Skeletal muscle tissue (tissue), 4 donors: Measurements from ENCODE around the gene ANXA6. TPM values are rescaled to one million over a fixed set of nuclear protein-coding genes. Genes with fewer than 3 reads are reported as not detected.

Experiments
- H3K27ac ChIP-seq: one replicate; pipeline ENCODE4 v1.7.0; 2013; ENCODE audit warnings: mild to moderate bottlenecking, low read depth, low read length, inconsistent platforms
- H3K27me3 ChIP-seq, 3 donors: one replicate each; pipeline ENCODE4 v1.7.0; 2013; ENCODE audit warnings: low read length in 3 of 3; ENCODE audit not compliant: control insufficient read depth in 3 of 3, insufficient read depth in 3 of 3
- H3K36me3 ChIP-seq, 3 donors: one replicate each; pipeline ENCODE4 v1.7.0; 2013; ENCODE audit warnings: low read length in 3 of 3; ENCODE audit not compliant: control insufficient read depth in 3 of 3, insufficient read depth in 3 of 3
- H3K4me1 ChIP-seq, 3 donors: one replicate each; pipeline ENCODE4 v1.7.0; 2013; ENCODE audit warnings: low read length in 3 of 3, mild to moderate bottlenecking in 3 of 3; ENCODE audit not compliant: control insufficient read depth in 3 of 3, insufficient read depth in 3 of 3
- H3K4me3 ChIP-seq, 3 donors: one replicate each; pipeline ENCODE4 v1.7.0; 2013; ENCODE audit warnings: low read length in 3 of 3
- H3K9ac ChIP-seq, 3 donors: one replicate each; pipeline ENCODE4 v1.7.0; 2013; ENCODE audit warnings: low read length in 3 of 3, mild to moderate bottlenecking in 3 of 3, moderate library complexity in 2 of 3, low read depth in 1 of 3
- H3K9me3 ChIP-seq, 3 donors: one replicate each; pipeline ENCODE4 v1.7.0; 2013; ENCODE audit warnings: low read length in 3 of 3; ENCODE audit not compliant: control insufficient read depth in 3 of 3
- total RNA-seq: library from RNA; depleted of rRNA; stranded (reverse); fragments of >200 nt; gene quantifications from one replicate; pipeline ENCODE4 v1.2.3, GENCODE V29; 2014
- donor health status: Osteomylitis.

ANXA6 gene
- total RNA-seq, 1 donor from 2014 or later, result 361 TPM

GRCh38 chr5:151098768-151099121, 58.8 kb downstream of the ANXA6 start:
- H3K27ac ChIP-seq, result no peak overlapping the region
- peaks cover 46 to 64% (median 54%) of the 10 kb centered on the region in 3 donors for H3K4me1 ChIP-seq
- H3K27me3 ChIP-seq, result no peaks in the 10 kb centered on the region
- no peak overlapping the region for H3K9ac ChIP-seq
- peaks cover 14 to 23% (median 17%) of the 10 kb centered on the region in 3 donors for H3K36me3 ChIP-seq
- H3K9me3 ChIP-seq, result no peaks in the 10 kb centered on the region
- no peak overlapping the region for H3K4me3 ChIP-seq

DNA sequence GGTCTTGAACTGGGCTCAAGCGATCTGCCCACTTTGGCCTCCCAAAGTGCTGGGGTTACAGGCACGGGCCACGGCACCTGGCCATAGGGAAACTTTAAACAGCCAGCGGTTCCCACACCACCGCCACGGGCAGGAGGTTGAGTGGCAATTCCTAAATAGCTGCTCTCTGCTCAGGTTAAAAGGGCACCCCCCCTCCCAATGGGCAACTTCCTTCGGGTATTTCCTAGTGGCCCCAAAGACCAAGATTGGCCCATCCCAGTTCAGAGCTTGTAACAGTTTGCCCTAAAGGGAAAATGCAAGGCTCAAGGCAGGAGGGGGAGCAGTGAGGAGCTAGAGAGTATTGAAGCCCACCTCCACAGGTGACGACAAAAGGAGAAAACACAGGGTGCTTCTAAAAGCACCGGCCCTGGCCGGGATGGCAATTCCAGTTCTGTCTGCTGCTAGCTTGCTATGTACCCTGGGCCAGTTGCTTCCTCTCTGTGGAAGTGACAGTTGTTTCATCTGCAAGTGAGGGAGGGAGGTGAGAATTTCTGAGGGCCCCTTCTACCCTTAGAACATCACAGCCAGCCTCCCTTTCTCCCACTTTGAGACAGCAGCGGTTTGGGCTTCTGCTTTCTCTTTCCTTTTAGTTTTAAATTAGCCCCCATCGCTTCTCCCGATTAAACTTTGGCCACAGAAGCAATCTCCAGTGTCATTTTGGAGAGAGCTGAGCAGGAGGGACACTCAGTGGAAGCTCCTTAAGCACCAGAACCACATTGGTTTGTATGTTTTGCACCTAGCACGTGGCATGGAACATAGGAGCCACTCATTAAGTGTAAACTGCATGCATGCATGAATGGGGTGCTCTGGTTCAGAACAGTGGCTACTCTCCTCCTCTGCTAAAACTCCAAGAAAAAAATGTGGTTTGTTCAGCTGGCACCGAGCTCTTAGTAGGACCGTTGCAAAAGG, 59.5 kb downstream of the ANXA6 start:
- H3K9me3 ChIP-seq, result no peaks in the 10 kb centered on the region
- peaks cover 49 to 70% (median 59%) of the 10 kb centered on the region in 3 donors for H3K4me1 ChIP-seq
- H3K9ac ChIP-seq, result no peak overlapping the region
- H3K36me3 ChIP-seq, result peaks cover 11 to 20% (median 12%) of the 10 kb centered on the region in 3 donors
- no peak overlapping the region for H3K27ac ChIP-seq
- no peak overlapping the region for H3K4me3 ChIP-seq
- H3K27me3 ChIP-seq, result no peaks in the 10 kb centered on the region

- Histone ChIP-seq H3K36me3 (peaks cover 11 to 12% (median 12%) of the 10 kb centered on the region in 3 donors), H3K9ac (no peak overlapping the region), H3K27me3 (no peaks in the 10 kb centered on the region), H3K27ac (no peak overlapping the region), H3K4me3 (no peak overlapping the region), H3K9me3 (no peaks in the 10 kb centered on the region), H3K4me1 (peaks cover 49 to 77% (median 59%) of the 10 kb centered on the region in 3 donors)
These were observed 60.5 kb downstream of the ANXA6 start for GRCh38 chr5:151097061-151097460.

- H3K27me3 ChIP-seq, result no peaks in the 10 kb centered on the region
- peaks cover 2 to 3% (median 3%) of the 10 kb centered on the region in 3 donors for H3K36me3 ChIP-seq
- peaks cover 41 to 66% (median 49%) of the 10 kb centered on the region in 3 donors for H3K4me1 ChIP-seq
- no peaks in the 10 kb centered on the region for H3K9me3 ChIP-seq
- no peak overlapping the region for H3K9ac ChIP-seq
- peak overlapping the region; percentile 6 for H3K27ac ChIP-seq
- H3K4me3 ChIP-seq, result no peak overlapping the region
These were observed 61.6 kb downstream of the ANXA6 start for GRCh38 chr5:151096001-151096373.

DNA sequence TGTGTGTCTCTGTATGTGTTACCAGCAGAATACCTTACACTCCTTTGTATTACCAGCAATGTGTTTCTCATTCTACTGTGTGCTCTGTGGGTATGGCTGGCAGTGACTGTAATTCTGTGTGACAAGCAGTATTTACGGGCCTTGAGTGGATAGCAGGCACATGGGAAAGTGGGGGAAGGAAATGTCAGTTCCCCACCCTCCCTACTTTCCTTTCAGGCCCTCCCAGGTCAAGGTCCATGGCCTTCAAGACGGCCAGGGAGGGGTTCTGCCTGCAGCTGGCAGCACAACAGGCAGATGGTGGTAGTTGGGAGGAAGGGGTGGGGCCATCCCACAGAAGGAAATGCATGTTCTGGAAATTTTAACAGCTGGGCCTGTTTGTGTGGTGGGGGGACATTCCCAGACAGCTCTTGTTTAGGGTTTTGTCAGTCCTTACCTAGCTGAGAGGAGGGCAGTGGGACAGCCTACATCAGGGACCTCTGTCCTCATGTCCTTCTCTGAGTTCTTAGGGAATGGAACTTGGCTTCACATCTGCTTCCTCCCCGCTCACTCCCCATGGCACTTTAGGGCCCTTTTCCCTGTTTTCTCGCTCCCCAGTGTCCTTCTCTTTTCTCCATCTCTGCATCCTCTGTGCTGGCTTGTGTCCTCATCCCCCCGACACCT, 62.1 kb downstream of the ANXA6 start:
- Histone ChIP-seq H3K36me3 (peaks cover 0 to 3% (median 1%) of the 10 kb centered on the region in 3 donors), H3K4me1 (peaks cover 36 to 61% (median 44%) of the 10 kb centered on the region in 3 donors), H3K27me3 (no peaks in the 10 kb centered on the region), H3K9ac (peak overlapping the region in 1 of 3 donors; percentile 33), H3K27ac (peak overlapping the region; percentile 6), H3K9me3 (no peaks in the 10 kb centered on the region), H3K4me3 (no peak overlapping the region)

- Histone ChIP-seq H3K27me3 (no peaks in the 10 kb centered on the region), H3K9ac (peak overlapping the region in 2 of 3 donors; percentile 24 to 33), H3K9me3 (no peaks in the 10 kb centered on the region), H3K4me1 (peaks cover 31 to 55% (median 39%) of the 10 kb centered on the region in 3 donors), H3K36me3 (peaks cover 0 to 3% (median 0%) of the 10 kb centered on the region in 3 donors), H3K27ac (peak overlapping the region; percentile 33), H3K4me3 (peak overlapping the region in 1 of 3 donors; percentile 34)
These were observed 62.7 kb downstream of the ANXA6 start for GRCh38 chr5:151094852-151095245.

- peaks cover 0 to 3% (median 0%) of the 10 kb centered on the region in 3 donors for H3K36me3 ChIP-seq
- peak overlapping the region in 1 of 3 donors; percentile 24 for H3K9ac ChIP-seq
- peak overlapping the region; percentile 33 for H3K27ac ChIP-seq
- no peak overlapping the region for H3K4me3 ChIP-seq
- H3K27me3 ChIP-seq, result no peaks in the 10 kb centered on the region
- H3K4me1 ChIP-seq, result peaks cover 31 to 49% (median 35%) of the 10 kb centered on the region in 3 donors
- no peaks in the 10 kb centered on the region for H3K9me3 ChIP-seq
These were observed 63.3 kb downstream of the ANXA6 start for GRCh38 chr5:151094030-151094851.

- Histone ChIP-seq H3K9me3 (no peaks in the 10 kb centered on the region), H3K9ac (no peak overlapping the region), H3K4me3 (no peak overlapping the region), H3K27ac (peak overlapping the region; percentile 33), H3K27me3 (no peaks in the 10 kb centered on the region), H3K4me1 (peaks cover 31 to 48% (median 31%) of the 10 kb centered on the region in 3 donors), H3K36me3 (peaks cover 0 to 3% (median 0%) of the 10 kb centered on the region in 3 donors)
These were observed 64.1 kb downstream of the ANXA6 start for GRCh38 chr5:151093476-151093889.

GRCh38 chr5:151092762-151093161, 64.8 kb downstream of the ANXA6 start:
- Histone ChIP-seq H3K9me3 (no peaks in the 10 kb centered on the region), H3K9ac (no peak overlapping the region), H3K4me3 (no peak overlapping the region), H3K27me3 (no peaks in the 10 kb centered on the region), H3K27ac (peak overlapping the region; percentile 33), H3K4me1 (peaks cover 31 to 48% (median 31%) of the 10 kb centered on the region in 3 donors), H3K36me3 (peaks cover 0 to 3% (median 0%) of the 10 kb centered on the region in 3 donors)
